H1 (cell line): ENCODE data around the gene CBL.

Source experiments
- CHD2 ChIP-seq: IDR thresholded peaks from 2 replicates; pipeline ENCODE4 v1.6.1; 2012; ENCODE audit warnings: low read length, improper control_type of control experiment
- CREB1 ChIP-seq: IDR thresholded peaks from 2 replicates; pipeline ENCODE4 v1.6.1; 2012; ENCODE audit warnings: inconsistent platforms
- EZH2 ChIP-seq: fragments of 200-600 bp; sonication (generic); IDR thresholded peaks from 2 replicates; pipeline ENCODE4 v1.7.1; 2012; ENCODE audit warnings: low read depth, mild to moderate bottlenecking, moderate library complexity, low read length, inconsistent platforms; ENCODE audit not compliant: severe bottlenecking
- FOSL1 ChIP-seq: IDR thresholded peaks from 2 replicates; pipeline ENCODE4 v1.6.1; 2011; ENCODE audit warnings: mild to moderate bottlenecking, low read depth, low read length, moderate library complexity; ENCODE audit not compliant: insufficient read depth
- MAFK ChIP-seq: IDR thresholded peaks from 2 replicates; pipeline ENCODE4 v1.6.1; 2012; ENCODE audit warnings: low read depth, mild to moderate bottlenecking, improper control_type of control experiment, low read length
- POLR2AphosphoS5 ChIP-seq: IDR thresholded peaks from 2 replicates; pipeline ENCODE4 v1.6.1; 2011; ENCODE audit warnings: low read depth, low read length
- SIN3A ChIP-seq, 2 experiments: IDR thresholded peaks in 1 of 2; conservative IDR thresholded peaks in 1 of 2; 2 replicates each; pipeline ENCODE4 v1.6.1; 2011 to 2012; ENCODE audit warnings: low read length in 2 of 2, improper control_type of control experiment in 1 of 2, low read depth in 1 of 2, mild to moderate bottlenecking in 1 of 2
- SIRT6 ChIP-seq: IDR thresholded peaks from one replicate; pipeline ENCODE4 v1.7.1; 2012; ENCODE audit warnings: low read length, inconsistent platforms
- TBP ChIP-seq: IDR thresholded peaks from 2 replicates; pipeline ENCODE4 v1.6.1; 2011; ENCODE audit warnings: low read depth, low read length, improper control_type of control experiment
- TF ChIP-seq, protein P1 (sequence below), 3 experiments: IDR thresholded peaks; 1 replicate in 2 of 3; 2 replicates in 1 of 3; pipeline versions ENCODE4 v1.5.1 to v1.6.1; 2011; ENCODE audit warnings: low read length in 3 of 3, mild to moderate bottlenecking in 3 of 3, inconsistent platforms in 2 of 3, low read depth in 1 of 3, moderate library complexity in 1 of 3; ENCODE audit not compliant: insufficient read depth in 1 of 3; ENCODE audit errors: control extremely low read depth in 1 of 3
- TF ChIP-seq, protein P2 (sequence below): IDR thresholded peaks from 2 replicates; pipeline ENCODE4 v1.6.1; 2011; ENCODE audit warnings: low read length, improper control_type of control experiment

DNA sequence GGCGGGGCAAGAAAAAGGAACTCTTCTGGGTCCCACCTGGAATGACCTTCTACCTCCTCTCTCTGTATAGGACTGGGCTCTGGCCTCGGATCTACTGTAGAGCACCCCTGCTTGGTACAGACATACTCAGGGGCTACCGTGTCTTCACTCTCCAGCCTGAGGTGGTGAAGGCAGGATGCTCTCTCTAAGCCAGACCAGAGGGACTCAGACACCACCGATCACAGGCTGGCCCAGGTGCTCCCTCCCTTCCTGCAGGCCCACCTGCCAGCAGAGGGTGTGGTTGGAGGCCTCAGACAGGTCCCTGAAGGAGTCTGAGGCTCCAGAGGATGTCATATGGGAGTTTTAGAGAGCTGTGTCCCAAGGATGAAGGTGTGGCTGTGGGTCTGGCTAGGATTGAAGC lies 16.7 kb upstream of the CBL start:
- TF ChIP-seq, protein P1, sequence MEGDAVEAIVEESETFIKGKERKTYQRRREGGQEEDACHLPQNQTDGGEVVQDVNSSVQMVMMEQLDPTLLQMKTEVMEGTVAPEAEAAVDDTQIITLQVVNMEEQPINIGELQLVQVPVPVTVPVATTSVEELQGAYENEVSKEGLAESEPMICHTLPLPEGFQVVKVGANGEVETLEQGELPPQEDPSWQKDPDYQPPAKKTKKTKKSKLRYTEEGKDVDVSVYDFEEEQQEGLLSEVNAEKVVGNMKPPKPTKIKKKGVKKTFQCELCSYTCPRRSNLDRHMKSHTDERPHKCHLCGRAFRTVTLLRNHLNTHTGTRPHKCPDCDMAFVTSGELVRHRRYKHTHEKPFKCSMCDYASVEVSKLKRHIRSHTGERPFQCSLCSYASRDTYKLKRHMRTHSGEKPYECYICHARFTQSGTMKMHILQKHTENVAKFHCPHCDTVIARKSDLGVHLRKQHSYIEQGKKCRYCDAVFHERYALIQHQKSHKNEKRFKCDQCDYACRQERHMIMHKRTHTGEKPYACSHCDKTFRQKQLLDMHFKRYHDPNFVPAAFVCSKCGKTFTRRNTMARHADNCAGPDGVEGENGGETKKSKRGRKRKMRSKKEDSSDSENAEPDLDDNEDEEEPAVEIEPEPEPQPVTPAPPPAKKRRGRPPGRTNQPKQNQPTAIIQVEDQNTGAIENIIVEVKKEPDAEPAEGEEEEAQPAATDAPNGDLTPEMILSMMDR (IDR thresholded peaks at IDR 0.05; ENCODE audit: control extremely low read depth in 1 of 3, insufficient read depth in 1 of 3, low read depth in 1 of 3, low read length in 3 of 3), result no peak
- TF ChIP-seq FOSL1 (no peak), SIRT6 (no peak), POLR2AphosphoS5 (no peak), TBP (no peak), CHD2 (no peak), CREB1 (no peak), EZH2 (no peak), SIN3A (conservative IDR thresholded peaks at IDR 0.05 in 1 of 2, IDR thresholded peaks at IDR 0.05 in 1 of 2; ENCODE audit: low read depth in 1 of 2, low read length in 2 of 2) (no peak), MAFK (no peak)
- TF ChIP-seq, protein P2, sequence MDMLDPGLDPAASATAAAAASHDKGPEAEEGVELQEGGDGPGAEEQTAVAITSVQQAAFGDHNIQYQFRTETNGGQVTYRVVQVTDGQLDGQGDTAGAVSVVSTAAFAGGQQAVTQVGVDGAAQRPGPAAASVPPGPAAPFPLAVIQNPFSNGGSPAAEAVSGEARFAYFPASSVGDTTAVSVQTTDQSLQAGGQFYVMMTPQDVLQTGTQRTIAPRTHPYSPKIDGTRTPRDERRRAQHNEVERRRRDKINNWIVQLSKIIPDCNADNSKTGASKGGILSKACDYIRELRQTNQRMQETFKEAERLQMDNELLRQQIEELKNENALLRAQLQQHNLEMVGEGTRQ, result no peak
